Smooth muscle cell (in vitro differentiated cells): Measurements from ENCODE around the gene NRG2. TPM values are rescaled to one million over a fixed set of nuclear protein-coding genes. Genes with fewer than 3 reads are reported as not detected.

Experiments
- DNase-seq: peaks from one replicate; lab custom pipeline; 2025; ENCODE audit not compliant: unreplicated experiment; lab: John Stamatoyannopoulos, UW
- H2AFZ ChIP-seq: fragments of 200-600 bp; sonication (generic); 2 replicates; pipeline ENCODE4 v1.6.0; 2016; ENCODE audit warnings: antibody characterized with exemption, low read depth, mild to moderate bottlenecking
- H3F3A ChIP-seq: fragments of 200-600 bp; sonication (generic); 2 replicates; pipeline ENCODE4 v1.6.0; 2017; ENCODE audit warnings: antibody characterized with exemption, low read depth
- H3K27ac ChIP-seq: fragments of 200-600 bp; sonication (generic); 2 replicates; pipeline ENCODE4 v1.5.1; 2016; ENCODE audit warnings: low read depth, mild to moderate bottlenecking
- H3K27me3 ChIP-seq: fragments of 200-600 bp; sonication (generic); 2 replicates; pipeline ENCODE4 v1.6.1; 2016; ENCODE audit warnings: low read depth, mild to moderate bottlenecking
- H3K36me3 ChIP-seq: fragments of 200-600 bp; sonication (generic); 2 replicates; pipeline ENCODE4 v1.5.1; 2016; ENCODE audit warnings: low read depth
- H3K4me1 ChIP-seq: fragments of 200-600 bp; sonication (generic); 2 replicates; pipeline ENCODE4 v1.5.1; 2016; ENCODE audit warnings: low read depth
- H3K4me2 ChIP-seq: fragments of 200-600 bp; sonication (generic); 2 replicates; pipeline ENCODE4 v1.6.0; 2016; ENCODE audit warnings: mild to moderate bottlenecking
- H3K4me3 ChIP-seq: fragments of 200-600 bp; sonication (generic); 2 replicates; pipeline ENCODE4 v1.5.1; 2016; ENCODE audit warnings: mild to moderate bottlenecking
- H3K79me2 ChIP-seq: fragments of 200-600 bp; sonication (generic); 2 replicates; pipeline ENCODE4 v1.6.0; 2016; ENCODE audit warnings: low read depth, mild to moderate bottlenecking
- H3K9ac ChIP-seq: fragments of 200-600 bp; sonication (generic); 2 replicates; pipeline ENCODE4 v1.6.0; 2016; ENCODE audit warnings: low read depth
- H3K9me3 ChIP-seq: fragments of 200-600 bp; sonication (generic); replicated peaks from 2 replicates; pipeline ENCODE4 v1.5.1; 2016; ENCODE audit warnings: low read depth
- H4K20me1 ChIP-seq: fragments of 200-600 bp; sonication (generic); 2 replicates; pipeline ENCODE4 v1.6.0; 2016; ENCODE audit warnings: low read depth
- CTCF ChIP-seq: fragments of 200-600 bp; sonication (generic); IDR thresholded peaks from 2 replicates; pipeline ENCODE4 v1.5.1; 2017; ENCODE audit warnings: borderline replicate concordance, mild to moderate bottlenecking, antibody characterized with exemption; ENCODE audit not compliant: insufficient read depth, poor library complexity, severe bottlenecking
- WGBS: methylation state at CpG from one replicate; pipeline ENCODE4 v1.1.7; 2016; ENCODE audit warnings: low lambda C conversion rate; 5-methylcytosine and 5-hydroxymethylcytosine counted together
- polyA plus RNA-seq: library from polyadenylated mRNA; unstranded; fragments of >200 nt; fragmentation: Nextera tagmentation; extraction: Ambion mirVana; gene quantifications from 2 replicates; pipeline ENCODE4 v1.2.1, GENCODE V29; 2016
- total RNA-seq: library from RNA; depleted of rRNA; stranded (reverse); fragments of >200 nt; gene quantifications from 2 replicates; pipeline ENCODE4 v1.2.3, GENCODE V29; 2014

Gene NRG2
- total and polyA plus RNA-seq, 2 experiments from 2014 or later, result 0.09 to 0.25 TPM

DNA sequence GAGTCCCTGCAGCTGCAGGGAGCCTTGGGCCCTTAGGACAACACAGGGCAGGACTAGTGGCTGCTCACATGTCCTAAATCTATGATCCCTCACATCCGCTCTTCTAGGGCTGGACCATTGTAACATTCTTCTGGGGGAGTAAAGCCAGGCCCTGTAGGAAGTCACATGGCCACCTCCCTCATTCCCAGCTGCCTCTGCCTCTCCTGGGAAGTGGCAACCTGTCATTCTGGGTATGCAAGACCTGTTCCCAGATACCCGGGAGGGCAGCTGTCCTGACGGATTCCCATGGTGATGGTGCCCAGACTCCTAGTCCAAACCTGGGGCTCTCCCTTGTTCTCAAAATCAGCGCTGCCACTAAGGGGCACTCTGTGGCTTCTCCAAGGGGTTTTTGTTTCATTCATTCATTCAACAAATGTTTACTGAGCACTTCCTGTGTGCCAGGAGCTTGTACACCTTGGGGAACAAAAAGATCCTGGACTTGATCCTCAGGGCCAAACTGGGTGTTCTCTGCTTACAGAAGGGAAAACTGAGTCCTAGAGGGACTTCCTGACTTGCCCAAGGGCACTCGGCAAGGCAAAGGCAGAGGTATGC, 161.9 kb downstream of the NRG2 start:
- Histone ChIP-seq H3F3A (no peaks in the 10 kb centered on the region), H3K36me3 (no peaks in the 10 kb centered on the region), H3K9ac (no peak overlapping the region), H3K27me3 (no peaks in the 10 kb centered on the region), H3K9me3 (no peaks in the 10 kb centered on the region), H2AFZ (no peak overlapping the region), H3K4me1 (no peaks in the 10 kb centered on the region), H4K20me1 (no peaks in the 10 kb centered on the region), H3K27ac (no peak overlapping the region), H3K4me3 (no peak overlapping the region), H3K4me2 (peak overlapping the region; percentile 40), H3K79me2 (no peaks in the 10 kb centered on the region)
- DNase-seq, result no peak
- TF ChIP-seq CTCF, result no peak
- 72% methylated on average over 5 of the region's 5 CpGs for WGBS

DNA sequence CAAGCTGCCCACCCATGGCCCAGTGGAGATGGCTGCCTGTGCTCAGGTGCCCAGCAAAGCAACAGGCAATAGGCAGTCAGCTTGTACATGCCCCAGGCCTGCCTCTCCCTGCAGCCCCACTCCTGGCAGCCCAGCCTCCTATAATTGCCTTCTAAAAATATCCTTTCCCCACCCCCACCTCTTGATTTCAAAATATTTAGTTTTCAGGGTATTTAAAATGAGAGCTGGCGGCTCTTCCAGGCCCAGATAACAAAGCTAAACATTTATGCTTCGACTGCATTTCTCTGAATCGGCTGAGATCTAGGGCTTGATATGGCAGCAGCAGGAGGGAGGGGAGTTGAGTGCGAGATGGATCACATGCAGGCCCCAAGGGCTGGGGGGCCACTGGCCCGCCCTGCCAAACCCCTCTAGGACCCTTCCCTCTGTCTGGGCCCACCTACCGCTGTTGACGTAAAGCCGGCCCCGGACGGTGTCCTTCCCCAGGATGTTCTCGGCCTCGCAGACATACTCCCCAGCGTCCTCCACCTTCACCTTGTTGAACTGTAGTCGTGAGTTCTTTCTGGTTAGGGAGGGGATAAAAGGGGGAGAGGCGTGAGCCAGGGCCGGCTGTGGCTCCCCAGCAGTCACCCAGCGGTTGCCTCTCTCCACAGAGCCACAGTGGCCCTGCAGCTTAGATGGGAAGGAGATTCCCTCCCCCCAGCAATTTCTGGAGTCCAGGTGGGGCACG, 162.5 kb downstream of the NRG2 start:
- Histone ChIP-seq H3F3A (no peaks in the 10 kb centered on the region), H3K4me2 (peak overlapping the region; percentile 40), H3K4me3 (no peak overlapping the region), H3K36me3 (no peaks in the 10 kb centered on the region), H3K9me3 (no peaks in the 10 kb centered on the region), H3K9ac (no peak overlapping the region), H2AFZ (peak overlapping the region; percentile 49), H4K20me1 (no peaks in the 10 kb centered on the region), H3K27me3 (no peaks in the 10 kb centered on the region), H3K4me1 (no peaks in the 10 kb centered on the region), H3K79me2 (no peaks in the 10 kb centered on the region), H3K27ac (no peak overlapping the region)
- no peak for TF ChIP-seq CTCF
- DNase-seq, result no peak
- WGBS, result 74% methylated on average over 18 of the region's 18 CpGs

DNA sequence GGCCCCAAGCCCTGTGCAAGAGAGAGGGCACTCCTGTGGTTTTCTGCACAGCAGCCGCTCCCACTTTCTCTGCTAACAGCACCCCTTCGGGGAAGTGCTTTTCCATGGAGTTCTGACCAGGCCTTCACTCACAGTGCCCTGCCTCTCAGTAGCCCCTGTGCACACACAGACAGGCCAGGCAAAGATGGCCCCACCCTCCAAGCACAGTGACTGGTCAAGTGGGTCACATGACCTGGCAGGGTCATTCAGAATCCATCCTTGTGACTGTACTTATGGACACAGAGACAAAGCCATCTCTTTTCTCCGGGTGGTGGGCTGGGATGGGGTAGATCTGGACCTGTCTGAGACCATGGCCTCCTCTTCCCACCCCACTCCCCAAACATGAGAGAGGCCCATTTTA, 165.0 kb downstream of the NRG2 start:
- no peak for DNase-seq
- 94% methylated on average over 3 of the region's 3 CpGs for WGBS

More for the DNA sequence above, 165.0 kb downstream of the NRG2 start:
- Histone ChIP-seq H3K9ac (no peak overlapping the region), H3K4me2 (no peak overlapping the region), H3K79me2 (no peaks in the 10 kb centered on the region), H3K4me3 (no peak overlapping the region), H3K27me3 (no peaks in the 10 kb centered on the region), H4K20me1 (no peaks in the 10 kb centered on the region), H2AFZ (no peak overlapping the region), H3F3A (no peaks in the 10 kb centered on the region), H3K9me3 (no peaks in the 10 kb centered on the region), H3K4me1 (no peaks in the 10 kb centered on the region), H3K27ac (no peak overlapping the region), H3K36me3 (no peaks in the 10 kb centered on the region)
- no peak for TF ChIP-seq CTCF
